Mesenteric fat pad (tissue), 1 donor: ENCODE measurements around the gene SPEN. TPM values are rescaled to one million over a fixed set of nuclear protein-coding genes. Genes with fewer than 3 reads are reported as not detected.
A peak's percentile ranks its signal among the peaks of the same experiment; 100 is the strongest.

Experiments
- DNase-seq: peaks from one replicate; pipeline ENCODE4 v3.0.0-alpha.2; 2020; ENCODE audit warnings: low spot score
- total RNA-seq: library from RNA; stranded (reverse); fragmentation: NEBNext Ultra II Directional; extraction: Animal tissue kit (Norgen Biotek cat#: 25700); gene quantifications from one replicate; pipeline ENCODE4 v1.2.1, GENCODE V29; 2021
- donor health status: DM: yes; HTN: yes; CAD: no.

SPEN gene
- total RNA-seq, 1 donor from 2014 or later, result 92.0 TPM

DNA sequence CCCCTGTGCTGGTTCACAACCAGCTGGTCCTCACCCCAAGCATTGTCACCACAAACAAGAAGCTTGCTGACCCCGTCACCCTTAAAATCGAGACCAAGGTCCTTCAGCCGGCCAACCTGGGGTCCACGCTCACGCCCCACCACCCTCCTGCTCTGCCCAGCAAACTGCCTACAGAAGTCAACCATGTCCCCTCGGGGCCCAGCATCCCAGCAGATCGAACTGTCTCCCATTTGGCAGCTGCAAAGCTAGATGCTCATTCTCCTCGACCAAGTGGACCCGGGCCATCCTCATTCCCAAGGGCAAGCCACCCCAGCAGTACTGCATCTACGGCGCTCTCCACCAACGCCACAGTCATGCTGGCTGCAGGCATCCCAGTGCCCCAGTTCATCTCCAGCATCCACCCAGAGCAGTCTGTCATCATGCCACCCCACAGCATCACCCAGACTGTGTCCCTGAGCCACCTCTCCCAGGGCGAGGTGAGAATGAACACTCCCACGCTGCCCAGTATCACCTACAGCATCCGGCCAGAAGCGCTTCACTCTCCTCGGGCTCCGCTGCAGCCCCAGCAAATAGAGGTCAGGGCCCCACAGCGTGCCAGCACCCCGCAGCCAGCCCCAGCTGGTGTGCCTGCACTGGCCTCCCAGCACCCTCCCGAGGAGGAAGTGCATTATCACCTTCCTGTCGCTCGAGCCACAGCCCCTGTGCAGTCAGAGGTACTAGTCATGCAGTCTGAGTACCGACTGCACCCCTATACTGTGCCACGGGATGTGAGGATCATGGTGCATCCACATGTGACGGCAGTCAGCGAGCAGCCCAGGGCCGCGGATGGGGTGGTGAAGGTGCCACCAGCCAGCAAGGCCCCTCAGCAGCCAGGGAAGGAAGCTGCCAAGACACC, 87.8 kb downstream of the SPEN start:
- peak; percentile 75 for DNase-seq

DNA sequence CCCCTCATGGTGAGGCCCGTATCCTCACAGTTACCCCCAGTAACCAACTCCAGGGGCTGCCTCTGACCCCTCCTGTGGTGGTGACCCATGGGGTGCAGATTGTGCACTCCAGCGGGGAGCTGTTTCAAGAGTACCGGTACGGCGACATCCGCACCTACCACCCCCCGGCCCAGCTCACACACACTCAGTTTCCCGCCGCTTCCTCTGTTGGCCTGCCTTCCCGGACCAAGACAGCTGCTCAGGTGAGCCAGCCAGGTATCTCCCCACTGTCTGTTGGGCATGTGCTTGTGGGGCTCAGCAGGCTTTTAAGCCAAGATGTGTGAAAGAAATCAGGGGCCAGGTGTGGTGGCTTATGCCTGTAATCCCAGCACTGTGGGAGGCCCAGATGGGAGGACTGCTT, 88.5 kb downstream of the SPEN start:
- peak; percentile 85 for DNase-seq

DNA sequence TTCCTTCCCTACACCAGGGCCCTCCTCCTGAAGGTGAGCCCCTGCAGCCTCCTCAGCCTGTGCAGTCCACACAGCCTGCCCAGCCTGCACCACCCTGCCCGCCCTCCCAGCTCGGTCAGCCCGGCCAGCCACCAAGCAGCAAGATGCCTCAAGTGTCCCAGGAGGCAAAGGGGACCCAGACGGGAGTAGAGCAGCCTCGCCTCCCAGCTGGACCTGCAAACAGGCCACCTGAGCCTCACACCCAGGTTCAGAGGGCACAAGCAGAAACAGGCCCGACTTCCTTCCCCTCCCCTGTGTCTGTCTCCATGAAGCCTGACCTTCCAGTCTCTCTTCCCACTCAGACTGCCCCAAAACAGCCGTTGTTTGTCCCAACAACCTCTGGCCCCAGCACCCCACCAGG, 89.6 kb downstream of the SPEN start:
- peak; percentile 84 for DNase-seq

DNA sequence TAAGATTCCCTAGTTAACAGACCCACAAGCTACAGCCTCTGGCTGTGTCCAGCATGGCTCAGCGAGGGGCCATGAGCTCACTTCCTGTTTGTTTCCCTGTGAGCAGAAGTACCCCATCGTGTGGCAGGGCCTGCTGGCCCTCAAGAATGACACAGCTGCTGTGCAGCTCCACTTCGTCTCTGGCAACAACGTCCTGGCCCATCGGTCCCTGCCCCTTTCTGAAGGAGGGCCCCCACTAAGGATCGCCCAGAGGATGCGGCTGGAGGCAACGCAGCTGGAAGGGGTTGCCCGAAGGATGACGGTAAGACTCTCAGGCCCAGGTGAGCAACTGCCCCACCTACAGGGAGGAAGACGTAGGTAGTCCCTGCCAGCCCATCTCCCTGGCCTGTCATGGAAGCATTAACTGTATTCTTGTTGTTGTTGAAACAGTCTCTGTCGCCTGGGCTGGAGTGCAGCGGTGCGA, 90.2 kb downstream of the SPEN start:
- peak; percentile 74 for DNase-seq

GRCh38 chr1:15938628-15939161, 91.2 kb downstream of the SPEN start:
- peak; percentile 62 for DNase-seq

DNA sequence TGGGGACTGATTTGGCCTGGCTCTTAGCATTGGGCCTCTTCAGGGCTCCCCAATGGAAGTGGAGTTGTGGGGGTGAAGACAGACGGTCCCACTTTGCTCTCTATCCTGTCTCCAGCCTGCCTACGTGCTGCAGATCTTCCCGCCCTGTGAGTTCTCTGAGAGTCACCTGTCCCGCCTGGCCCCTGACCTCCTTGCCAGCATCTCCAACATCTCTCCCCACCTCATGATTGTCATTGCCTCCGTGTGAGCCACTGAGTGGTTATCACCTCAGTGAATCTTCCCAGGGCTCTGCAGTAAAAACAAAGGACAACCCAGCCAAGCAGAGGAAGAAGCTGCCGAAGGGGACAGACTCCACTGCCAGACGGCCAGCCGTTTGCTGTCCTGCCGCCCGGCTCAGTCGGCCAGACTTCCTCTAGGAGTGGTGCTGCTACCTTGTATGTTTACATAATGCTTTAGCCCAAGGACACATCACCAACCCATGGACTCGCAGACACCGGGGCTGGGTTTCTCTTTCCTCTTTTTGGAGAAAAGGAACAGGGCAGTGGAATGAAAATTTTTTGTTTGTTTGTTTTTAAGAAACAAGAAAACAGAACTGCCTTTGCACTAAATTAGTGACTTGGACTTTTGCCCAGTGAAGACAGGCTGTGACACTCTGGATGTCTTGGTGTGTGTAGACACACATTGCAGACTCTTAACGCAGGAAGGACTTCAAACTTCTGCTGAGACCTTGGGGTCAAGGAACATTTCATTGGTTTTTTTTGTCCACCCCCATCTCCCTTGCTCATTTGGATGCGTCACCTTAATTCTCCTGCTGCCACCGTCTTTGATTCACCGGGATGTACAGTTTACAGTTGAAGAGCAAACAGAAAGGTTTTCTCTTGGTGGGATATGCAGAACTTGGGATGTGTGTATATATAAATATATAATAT, 91.9 kb downstream of the SPEN start:
- peak; percentile 65 for DNase-seq

GRCh38 chr1:15940110-15941043, 92.9 kb downstream of the SPEN start:
- peak; percentile 55 for DNase-seq

DNA sequence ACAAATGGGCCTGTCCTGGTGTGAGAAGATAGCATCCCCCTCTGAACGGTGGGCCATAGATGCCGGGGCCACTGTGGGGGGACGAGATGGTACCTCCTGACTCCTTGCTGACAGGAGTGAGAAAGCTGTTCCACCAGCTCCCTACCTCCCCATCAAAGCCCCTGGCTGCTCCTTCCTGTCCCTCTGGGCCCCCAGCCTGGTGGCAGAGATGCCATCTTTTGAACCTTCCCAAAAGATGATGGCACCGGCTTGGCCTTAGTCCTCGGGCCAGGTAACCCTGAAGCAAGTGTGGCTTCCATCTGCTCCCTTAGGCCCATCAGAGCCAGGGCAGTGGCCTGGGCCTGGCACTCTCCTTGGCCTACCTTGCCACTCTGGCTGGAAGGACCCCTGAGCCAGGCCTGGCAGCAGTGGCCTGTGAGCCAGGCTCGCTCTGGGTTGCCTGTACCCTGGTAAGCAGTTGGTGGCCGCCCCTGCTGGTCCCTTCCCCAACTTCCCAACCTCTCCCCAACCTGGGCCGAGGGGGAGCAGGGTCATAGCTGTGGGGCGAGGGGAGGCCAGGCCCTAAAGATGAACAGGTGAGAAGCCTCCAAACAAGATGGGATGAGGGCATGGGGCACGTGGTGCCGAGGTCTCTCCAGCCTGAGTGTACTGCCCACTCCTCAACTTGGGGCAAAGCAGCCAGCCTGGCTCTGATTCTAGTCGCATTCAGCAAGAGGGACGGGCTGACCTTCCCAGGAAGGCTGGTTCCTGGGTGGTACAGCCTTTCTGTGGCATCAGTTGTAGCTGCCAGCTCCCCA, 93.7 kb downstream of the SPEN start:
- peak; percentile 82 for DNase-seq

GRCh38 chr1:15941899-15942660, 94.6 kb downstream of the SPEN start:
- DNase-seq, result peak; percentile 88

- no peak for DNase-seq
Measured at GRCh38 chr1:15942661-15943327, 95.3 kb downstream of the SPEN start.

DNA sequence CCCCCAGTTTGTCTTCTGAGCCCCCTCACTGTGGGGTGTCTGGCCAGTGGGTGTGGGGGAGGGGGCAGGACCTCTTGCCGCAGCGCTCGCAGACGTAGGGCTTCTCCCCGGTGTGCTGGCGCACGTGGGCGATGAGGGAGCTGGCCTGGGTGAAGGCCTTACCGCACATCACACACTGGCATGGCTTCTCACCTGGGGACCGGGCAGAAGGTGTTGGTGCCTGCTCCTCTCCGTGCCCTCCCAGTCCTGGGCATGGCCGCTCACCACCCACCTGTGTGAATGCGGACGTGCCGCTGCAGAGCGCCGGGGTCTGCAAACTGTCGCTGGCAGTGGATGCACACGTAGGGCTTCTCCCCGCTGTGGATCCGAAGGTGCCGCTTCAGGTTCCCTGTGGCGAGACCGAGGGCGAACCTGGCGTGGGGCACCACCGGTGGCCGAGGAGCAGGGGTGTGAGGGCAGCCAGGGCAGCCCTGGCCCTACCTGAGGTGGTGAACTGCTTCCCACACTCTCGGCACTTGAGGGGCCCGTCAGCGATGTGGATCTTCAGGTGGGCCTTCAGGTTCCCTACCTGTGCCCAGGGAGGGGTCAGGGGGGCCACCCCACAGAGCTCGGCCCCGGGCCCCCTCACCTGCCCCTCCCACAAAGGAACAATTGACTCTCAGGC, 96.0 kb downstream of the SPEN start:
- DNase-seq, result no peak

- no peak for DNase-seq
Measured at GRCh38 chr1:15943992-15944307, 96.4 kb downstream of the SPEN start.

GRCh38 chr1:15944308-15945010, 97.0 kb downstream of the SPEN start:
- no peak for DNase-seq

DNA sequence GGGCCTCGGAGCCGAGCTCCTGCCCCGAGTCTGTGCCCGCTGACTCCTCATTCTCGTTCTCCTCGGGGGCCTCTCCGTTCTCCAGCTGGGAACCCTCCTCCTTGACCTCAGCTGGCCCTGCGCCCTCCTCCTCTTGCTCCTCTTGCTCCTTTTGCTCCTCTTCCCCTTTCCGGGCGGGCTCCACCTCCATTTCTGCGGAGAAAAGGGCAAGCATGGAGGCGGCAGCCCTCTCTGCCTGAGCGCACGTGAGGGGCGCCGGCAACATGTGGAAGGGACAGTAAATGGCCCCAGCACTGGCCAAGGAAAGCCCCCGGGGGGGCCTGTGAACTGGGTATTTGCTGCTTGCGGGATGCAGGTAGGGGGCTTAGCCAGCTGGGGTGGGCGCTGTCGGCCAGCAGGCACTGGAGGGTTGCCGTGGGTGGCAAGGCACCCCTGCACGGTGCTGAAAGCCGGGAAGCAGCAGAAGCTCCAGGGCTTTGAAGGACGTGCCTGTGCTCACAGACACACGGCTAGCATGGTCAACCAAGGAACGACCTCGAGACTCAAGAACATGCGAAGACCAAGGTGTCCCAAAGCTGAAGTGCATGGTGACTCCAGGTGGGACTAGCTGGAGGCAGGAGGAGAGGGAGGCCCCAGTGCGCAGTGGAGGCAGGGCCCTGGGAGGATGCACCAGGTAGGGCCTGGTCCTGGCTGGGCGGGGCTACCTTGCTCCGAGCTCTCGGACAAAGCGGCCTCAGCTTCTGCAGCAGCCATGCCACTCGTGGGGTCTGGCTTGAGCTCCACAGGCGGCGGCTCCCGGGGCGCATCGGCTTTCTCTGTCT, 97.7 kb downstream of the SPEN start:
- DNase-seq, result peak; percentile 76

- no peak for DNase-seq
Measured at GRCh38 chr1:15945832-15946448, 98.4 kb downstream of the SPEN start.
